GM18870 (cell line): ENCODE results near the gene DHCR24.

Experiments
- ATAC-seq: cut with Tn5 transposase; IDR thresholded peaks from one replicate; pipeline ENCODE4 v1.9.1; 2021; ENCODE audit warnings: moderate library complexity; ENCODE audit not compliant: unreplicated experiment

Gene DHCR24

DNA sequence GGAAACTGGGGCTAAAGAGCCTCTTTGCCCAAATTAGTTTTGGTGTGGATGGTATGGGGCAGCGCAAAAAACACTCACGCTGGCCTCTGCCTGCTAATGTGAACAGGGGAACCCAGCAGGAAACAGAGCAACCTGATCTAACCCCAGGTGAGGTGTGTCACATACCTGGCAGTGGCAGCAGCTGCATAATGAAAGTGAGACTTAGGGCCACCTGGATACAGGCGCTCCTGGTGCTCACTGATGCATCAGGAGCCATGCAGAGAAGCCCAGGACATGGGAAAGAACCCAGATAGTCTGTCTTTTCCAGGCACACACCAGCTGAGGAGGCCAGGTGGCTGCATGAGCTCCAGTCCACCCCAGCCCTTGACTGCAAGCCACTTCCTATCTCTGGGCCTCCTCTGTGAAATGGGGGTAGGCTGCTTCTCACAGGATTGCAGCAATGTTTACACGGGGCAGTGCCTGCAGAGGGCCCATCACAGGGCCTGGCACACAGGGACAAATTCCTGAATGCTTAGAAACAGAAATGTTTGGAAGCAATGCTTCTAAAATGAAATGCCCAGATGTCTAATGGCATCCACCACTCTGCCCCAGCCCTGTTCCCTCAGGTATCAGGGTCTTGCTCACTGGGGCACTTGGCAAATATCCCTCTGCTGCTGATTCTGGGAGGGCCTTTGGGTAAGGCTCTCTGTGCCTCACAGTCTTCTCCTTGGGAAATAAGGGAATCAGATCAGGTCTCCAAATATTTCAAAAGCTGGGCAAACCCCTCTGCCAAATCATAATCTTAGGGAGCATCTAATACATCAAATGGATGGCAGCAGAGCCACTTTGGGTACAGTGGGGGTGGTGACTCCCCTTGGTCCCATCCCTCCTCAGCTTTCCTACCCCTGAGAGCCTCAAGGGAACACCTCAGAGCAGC, 19.9 kb downstream of the DHCR24 start:
- no peak for ATAC-seq

- ATAC-seq = no peak
Observed at GRCh38 chr1:54865238-54866073, 21.5 kb downstream of the DHCR24 start.

DNA sequence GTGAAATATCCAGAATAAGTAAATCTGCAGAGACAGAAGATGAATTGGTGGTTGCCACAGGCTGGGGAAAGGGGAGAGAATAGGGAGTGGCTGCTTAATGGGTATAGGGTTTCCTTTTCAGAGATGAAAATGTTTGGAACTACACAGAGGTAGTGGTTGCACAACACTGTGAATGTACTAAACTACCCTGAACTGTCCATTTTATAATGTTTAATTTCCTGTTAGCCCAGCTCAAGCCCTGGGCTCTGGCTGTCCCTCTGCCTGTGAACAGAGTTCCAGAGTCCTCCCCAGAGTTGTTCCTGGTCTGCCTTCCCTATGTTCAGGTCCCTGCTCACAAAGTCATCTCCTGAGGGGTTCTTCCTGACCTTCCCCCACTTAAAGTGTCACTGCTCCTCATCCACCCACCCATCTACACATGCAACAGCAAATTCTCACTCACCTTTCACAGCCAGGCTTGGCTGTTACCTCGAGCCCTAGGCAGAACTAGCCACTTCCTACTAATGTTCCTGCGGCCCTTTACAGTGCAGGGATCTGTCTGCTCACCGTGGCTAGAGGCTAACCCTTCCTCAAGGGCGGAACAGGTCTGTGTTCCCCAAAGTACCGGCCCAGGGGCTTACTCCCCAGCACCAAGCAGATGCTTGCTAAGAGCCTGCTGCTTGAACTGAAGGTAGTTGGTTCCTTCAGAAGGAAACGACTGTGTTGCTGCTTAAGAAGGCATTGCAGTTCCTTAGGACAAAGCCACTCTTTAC, 22.4 kb downstream of the DHCR24 start:
- no peak for ATAC-seq

GRCh38 chr1:54863267-54863665, 23.7 kb downstream of the DHCR24 start:
- no peak for ATAC-seq

DNA sequence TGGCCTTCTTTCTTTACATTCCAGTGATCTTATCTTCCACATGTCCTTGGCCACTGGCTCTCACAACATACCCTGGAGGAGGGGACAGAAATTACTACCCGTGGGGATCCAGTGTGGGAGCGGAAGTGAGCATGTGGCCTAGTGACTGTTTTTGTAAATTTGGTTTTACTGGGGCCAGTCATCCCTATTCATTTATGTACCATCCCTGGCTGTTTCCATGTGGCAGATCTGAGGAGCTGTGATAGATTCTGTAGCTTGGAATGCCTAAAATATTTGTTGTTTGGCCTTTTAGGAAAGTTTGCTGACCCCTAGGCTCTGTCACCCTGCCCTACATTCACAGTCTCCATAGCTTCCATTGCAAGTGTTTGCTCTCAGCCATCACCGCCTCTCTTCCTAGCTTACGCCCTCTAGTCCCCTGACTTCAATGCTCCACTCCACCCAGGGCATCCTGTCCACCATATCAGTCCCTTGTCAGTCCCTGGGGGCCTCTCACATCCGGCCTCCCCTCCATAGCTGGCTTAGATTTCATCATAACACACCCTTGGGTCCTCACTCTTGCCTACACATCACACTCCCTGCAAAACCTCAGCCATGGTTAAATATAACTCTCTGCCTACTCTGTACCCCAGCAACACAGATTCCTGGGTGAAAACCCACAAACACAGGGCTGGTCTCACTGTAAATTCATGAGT, 25.8 kb downstream of the DHCR24 start:
- no peak for ATAC-seq

- ATAC-seq = no peak
Observed at GRCh38 chr1:54859700-54860391, 27.1 kb downstream of the DHCR24 start.

GRCh38 chr1:54857746-54858561, 29.0 kb downstream of the DHCR24 start:
- ATAC-seq = no peak

DNA sequence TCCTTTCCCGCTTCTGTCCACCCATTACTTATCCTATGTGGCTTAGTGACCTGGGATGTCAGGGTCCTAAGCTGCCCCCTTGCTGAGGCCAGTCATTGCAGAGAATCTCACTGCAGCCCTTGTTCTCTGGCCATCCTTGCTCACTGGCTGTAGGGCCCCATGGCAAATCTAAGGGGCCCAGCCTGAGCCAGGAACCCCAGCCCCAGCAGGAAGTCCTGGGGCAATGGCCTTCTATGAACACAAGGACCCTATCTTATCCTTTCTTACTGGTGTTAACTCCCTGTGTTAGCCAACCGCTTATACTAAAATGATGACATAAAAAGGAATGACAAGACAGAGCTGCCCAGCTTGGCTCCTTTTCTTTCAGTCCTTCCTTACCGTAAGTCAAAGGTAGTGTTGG, 29.9 kb downstream of the DHCR24 start:
- no peak for ATAC-seq

DNA sequence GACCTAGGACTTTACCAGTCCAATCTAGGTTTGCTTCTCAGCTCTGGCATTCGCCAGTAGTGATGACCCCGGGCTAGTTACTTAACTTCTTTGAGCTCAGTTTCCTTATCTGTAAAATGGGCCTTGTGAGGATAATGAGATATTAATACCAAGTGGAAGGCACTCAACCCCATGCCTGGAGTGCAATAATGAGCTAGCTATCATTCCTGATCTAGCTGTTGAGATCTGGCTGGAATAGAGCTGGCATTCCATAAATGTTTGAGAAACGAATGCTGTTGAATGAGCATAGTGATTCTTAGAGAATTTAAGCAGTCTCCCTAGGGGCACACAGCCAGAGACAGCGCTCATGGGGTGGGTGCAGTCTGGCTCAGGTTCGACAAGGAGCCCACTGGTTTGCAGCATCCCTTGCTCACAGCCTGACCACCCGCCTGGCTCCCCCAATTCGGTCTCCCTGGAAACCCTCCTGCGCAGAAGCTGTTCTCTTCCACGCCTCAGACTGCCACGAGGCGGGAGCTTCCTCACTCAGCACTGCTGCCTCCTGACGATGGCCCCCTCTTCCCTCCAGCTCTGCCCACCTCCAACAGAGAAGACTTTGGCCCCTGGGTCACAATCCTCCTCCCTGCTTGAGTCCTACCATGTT, 32.5 kb downstream of the DHCR24 start:
- no peak for ATAC-seq

DNA sequence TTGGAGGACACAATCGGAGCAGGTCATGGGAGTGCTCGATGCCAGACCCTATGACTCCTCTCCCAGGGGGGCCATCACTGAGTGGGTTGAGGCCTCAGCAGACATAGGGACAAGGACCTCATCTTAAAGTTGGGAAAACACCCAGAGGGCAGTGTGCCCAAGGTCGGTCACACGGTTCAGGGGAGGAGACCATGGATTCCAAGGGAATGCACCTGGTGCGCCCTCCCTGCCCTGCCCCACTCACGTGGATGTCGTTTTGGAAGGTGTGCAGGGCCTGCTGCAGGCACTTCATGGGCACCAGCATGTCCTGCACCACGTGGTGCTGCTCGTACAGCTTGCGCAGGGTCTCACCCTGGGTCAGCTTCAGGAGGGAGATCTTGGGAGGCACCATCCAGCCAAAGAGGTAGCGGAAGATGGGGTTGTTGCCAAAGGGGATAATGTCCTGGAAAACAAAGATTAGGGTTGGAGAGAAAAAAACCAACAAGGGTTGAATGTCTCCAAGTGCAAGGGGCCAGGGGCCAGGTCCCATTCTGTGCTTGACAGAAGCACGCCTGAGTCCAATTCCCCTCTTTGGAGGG, 33.1 kb downstream of the DHCR24 start:
- ATAC-seq = no peak

DNA sequence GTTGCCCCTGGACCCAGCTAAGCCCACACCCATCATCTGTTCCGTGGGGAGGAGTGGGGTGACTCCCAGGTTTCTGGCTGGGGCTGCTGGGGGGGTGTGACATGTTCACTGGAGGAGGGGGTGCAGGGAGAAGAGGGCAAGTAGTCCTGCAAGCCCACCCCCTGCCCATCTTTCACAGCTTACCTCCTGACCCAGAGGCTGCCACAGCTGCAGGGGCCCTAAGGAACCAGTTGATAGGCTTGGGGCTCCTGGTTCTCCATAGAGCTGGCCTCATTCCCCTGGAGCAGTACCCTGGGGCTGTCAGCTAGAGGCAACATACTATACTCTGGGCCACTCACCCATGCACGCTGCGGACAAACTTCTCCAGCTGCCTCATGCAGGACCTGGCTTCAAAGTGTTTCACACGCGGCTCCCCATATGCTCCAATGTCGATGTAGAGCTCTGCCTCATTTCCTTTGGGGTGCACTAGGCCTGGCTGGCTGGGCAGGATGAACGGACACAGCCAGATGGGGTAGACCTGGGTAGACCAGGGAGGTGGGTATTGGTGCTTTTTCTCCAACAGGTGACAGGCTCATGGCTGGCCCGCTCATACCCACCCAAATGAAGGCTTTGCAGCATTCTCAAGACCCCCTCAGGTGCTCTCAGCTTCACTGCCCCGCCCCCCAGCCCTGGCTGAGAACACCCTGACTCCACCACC, 33.8 kb downstream of the DHCR24 start:
- ATAC-seq = no peak

GRCh38 chr1:54851936-54852524, 35.0 kb downstream of the DHCR24 start:
- ATAC-seq = no peak

GRCh38 chr1:54851406-54851805, 35.6 kb downstream of the DHCR24 start:
- ATAC-seq = no peak

GRCh38 chr1:54850737-54851136, 36.3 kb downstream of the DHCR24 start:
- no peak for ATAC-seq

- ATAC-seq = no peak
Observed at GRCh38 chr1:54850069-54850730, 36.8 kb downstream of the DHCR24 start.

DNA sequence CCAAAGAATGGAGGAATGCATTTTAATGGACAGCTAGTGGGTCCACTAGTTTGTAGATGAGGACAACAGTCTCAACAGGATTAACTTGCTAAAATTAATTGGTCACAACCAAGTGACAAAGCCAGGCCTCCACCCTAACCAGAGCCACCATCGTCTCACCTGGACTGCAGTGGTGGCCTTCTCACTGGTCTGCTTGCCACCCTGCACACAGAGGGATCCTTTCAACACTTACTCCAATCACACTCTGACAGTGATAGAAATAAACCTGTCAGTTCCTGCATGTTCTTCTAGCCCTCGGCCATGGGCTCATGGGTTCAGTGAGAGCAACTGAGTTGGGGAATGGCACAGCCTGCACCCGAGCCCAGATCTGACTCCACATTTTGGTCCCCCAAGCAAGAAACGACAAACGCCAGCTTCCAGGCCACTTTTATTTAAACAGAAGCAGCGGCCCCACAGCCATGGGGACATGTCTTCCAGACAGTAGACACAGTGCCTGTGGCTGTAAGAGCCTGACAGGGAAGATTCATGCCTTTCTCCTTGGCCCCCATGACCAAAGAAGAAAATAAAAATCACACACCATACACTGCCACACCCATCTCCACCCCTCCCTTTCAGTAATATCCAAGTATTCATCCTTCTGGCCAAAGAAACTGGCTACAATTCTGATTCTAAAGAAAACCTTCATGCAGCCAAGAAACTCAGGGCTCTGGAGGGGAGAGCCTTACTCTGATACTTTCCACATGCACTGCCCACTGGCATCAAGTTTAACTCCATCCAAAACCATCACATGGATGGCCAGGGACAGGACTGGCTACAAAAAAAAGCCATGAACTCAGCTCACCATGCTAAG, 37.6 kb downstream of the DHCR24 start:
- no peak for ATAC-seq
